ENCODE results near the gene HAL. TPM values are rescaled to one million over a fixed set of nuclear protein-coding genes. Genes with fewer than 3 reads are reported as not detected.

Gene HAL
- total and polyA plus RNA-seq, 12 donors: 0.13 to 0.40 (median 0.20) TPM; not detected in 4

GRCh38 chr12:95940514-95940913 is 55.6 kb downstream of the HAL start:
- no peaks in the 10 kb centered on the region for H3K27me3 ChIP-seq
- H3K9me3 ChIP-seq (replicated peaks in 1 of 3): no peaks in the 10 kb centered on the region
- TF ChIP-seq POLR2A (IDR thresholded peaks at IDR 0.05): no peak
- no peak for TF ChIP-seq CTCF (IDR thresholded peaks at IDR 0.05)
- H3K36me3 ChIP-seq (replicated peaks in 1 of 2): no peaks in the 10 kb centered on the region
- no peak overlapping the region for H3K4me3 ChIP-seq
- WGBS, 4 donors: 25 to 40% (median 36%) methylated on average over 6 of the region's 6 CpGs
- intact Hi-C loops (cut with DNase I): no loop called here
- H3K4me1 ChIP-seq (replicated peaks in 1 of 2): peaks cover 0 to 29% of the 10 kb centered on the region in 2 donors
- peak overlapping the region in 4 of 5 donors; percentile 19 to 96 (median 59) for H3K27ac ChIP-seq
- peak; percentile 48 to 76 (median 71) for DNase-seq

Other genes starting within 250 kb of the HAL start
- gene NTN4, start 205.6 kb downstream of the HAL start, total RNA-seq: 10 to 100 TPM; 10.4 to 62.5 (median 43.8) TPM
- 10 to 100 TPM; 10.1 to 17.2 (median 15.6) TPM for gene NTN4, start 205.6 kb downstream of the HAL start, polyA plus RNA-seq
- 10 to 100 TPM in 5 of 9 donors, 1 to 10 TPM in 4; 3.4 to 25.8 (median 13.3) TPM for gene SNRPF, start 137.4 kb downstream of the HAL start, total RNA-seq
- gene SNRPF, start 137.4 kb downstream of the HAL start, polyA plus RNA-seq: 10 to 100 TPM; 44.5 to 64.3 (median 59.3) TPM
- gene CCDC38, start 53.7 kb downstream of the HAL start, total RNA-seq: 1 to 10 TPM in 1 of 9 donors, under 1 TPM in 6, not detected in 2; 0.12 to 3.3 (median 0.80) TPM
- under 1 TPM; 0.44 to 0.92 (median 0.72) TPM for gene CCDC38, start 53.7 kb downstream of the HAL start, polyA plus RNA-seq
- gene AMDHD1, start 53.0 kb downstream of the HAL start, total RNA-seq: 100 to 1,000 TPM in 1 of 9 donors, 10 to 100 TPM in 6, 1 to 10 TPM in 2; 4.6 to 120 (median 16.1) TPM
- gene AMDHD1, start 53.0 kb downstream of the HAL start, polyA plus RNA-seq: 10 to 100 TPM; 10.5 to 87.4 (median 14.4) TPM
- 100 to 1,000 TPM in 5 of 9 donors, 10 to 100 TPM in 4; 73.0 to 164 (median 102) TPM for gene LTA4H, start 39.2 kb upstream of the HAL start, total RNA-seq
- gene LTA4H, start 39.2 kb upstream of the HAL start, polyA plus RNA-seq: 10 to 100 TPM; 61.8 to 89.8 (median 81.0) TPM
- gene ELK3, start 198.0 kb upstream of the HAL start, total RNA-seq: 10 to 100 TPM in 8 of 9 donors, 1 to 10 TPM in 1; 6.8 to 33.6 (median 22.7) TPM
- 10 to 100 TPM in 1 of 3 donors, 1 to 10 TPM in 2; 6.6 to 16.0 (median 8.6) TPM for gene ELK3, start 198.0 kb upstream of the HAL start, polyA plus RNA-seq